GM10266 (cell line): ENCODE measurements around the gene GATA2.

Source experiments
- DNase-seq: peaks from one replicate; pipeline ENCODE4 v3.0.0; 2012; ENCODE audit errors: extremely low spot score
- TF ChIP-seq, protein P1 (sequence below): IDR thresholded peaks from 2 replicates; pipeline ENCODE4 v1.5.1; 2012; ENCODE audit warnings: mild to moderate bottlenecking, low read depth; ENCODE audit not compliant: control insufficient read depth, insufficient read depth; ENCODE audit errors: missing control alignments

The GATA2 gene

DNA sequence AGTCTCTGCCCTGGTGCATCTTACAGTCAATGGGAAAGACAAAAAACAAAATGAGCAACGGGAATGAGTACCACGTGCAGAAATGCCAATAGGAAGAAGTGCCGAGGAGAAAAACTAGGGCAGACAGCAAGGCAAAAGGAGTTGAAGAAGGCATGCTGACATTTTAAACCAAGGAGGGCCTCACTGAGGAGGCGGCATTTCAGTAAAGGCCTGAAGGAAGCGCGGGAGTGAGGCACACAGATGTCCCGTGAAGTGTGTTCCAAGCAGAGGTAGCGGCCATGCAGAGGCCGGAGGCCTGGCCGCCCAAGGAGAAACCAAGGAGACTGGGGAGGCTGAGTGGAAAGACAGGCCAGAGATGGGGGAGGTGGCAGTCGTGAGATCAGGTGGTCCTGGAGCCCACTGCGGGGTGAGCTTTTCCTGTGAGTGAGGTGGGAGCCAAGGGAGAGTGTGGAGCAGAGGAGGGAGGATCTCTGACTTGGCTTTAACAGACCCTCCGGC lies 61.1 kb downstream of the GATA2 start:
- TF ChIP-seq, protein P1, sequence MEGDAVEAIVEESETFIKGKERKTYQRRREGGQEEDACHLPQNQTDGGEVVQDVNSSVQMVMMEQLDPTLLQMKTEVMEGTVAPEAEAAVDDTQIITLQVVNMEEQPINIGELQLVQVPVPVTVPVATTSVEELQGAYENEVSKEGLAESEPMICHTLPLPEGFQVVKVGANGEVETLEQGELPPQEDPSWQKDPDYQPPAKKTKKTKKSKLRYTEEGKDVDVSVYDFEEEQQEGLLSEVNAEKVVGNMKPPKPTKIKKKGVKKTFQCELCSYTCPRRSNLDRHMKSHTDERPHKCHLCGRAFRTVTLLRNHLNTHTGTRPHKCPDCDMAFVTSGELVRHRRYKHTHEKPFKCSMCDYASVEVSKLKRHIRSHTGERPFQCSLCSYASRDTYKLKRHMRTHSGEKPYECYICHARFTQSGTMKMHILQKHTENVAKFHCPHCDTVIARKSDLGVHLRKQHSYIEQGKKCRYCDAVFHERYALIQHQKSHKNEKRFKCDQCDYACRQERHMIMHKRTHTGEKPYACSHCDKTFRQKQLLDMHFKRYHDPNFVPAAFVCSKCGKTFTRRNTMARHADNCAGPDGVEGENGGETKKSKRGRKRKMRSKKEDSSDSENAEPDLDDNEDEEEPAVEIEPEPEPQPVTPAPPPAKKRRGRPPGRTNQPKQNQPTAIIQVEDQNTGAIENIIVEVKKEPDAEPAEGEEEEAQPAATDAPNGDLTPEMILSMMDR: no peak
- no peak for DNase-seq

DNA sequence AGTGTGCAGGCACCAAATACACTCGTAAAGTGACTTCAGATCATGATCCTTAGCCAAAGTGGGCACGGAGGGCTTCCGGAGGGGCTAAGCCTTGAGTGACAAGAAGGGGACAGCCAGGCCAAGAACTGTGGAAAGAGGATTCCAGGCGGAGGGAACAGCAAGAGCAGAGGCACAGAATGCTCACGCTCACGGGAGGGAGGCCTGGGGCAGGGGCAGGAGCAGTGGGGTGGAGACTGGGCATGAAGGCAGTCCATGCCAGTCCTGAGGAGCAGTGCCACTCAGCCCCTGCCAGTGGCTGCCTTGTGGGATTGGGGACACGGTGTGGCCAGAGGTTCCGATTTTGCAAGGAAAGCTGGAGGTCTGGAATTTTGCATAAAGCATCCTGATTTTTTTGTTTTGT lies 62.3 kb downstream of the GATA2 start:
- DNase-seq: no peak
- TF ChIP-seq, protein P1: no peak

DNA sequence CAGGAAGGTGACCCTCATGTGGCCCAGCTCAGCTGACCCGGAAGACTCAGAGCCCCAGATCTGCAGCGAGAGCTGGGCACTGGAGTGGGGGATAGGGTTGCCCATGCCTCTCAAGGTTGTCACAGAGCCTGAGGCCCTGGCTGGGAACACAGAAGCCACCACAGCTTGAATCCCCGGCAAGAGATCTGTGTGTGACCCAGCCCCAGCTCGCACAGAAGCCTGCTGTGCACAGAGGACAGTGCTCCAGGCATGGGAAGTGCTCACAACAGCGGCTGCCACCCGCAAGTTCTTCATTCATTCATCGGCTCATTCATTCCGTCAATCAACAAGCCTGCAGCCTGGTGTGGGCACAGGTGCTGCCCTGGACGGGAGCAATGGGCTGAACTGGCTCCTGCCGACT lies 62.7 kb downstream of the GATA2 start:
- TF ChIP-seq, protein P1: no peak
- DNase-seq: no peak

DNA sequence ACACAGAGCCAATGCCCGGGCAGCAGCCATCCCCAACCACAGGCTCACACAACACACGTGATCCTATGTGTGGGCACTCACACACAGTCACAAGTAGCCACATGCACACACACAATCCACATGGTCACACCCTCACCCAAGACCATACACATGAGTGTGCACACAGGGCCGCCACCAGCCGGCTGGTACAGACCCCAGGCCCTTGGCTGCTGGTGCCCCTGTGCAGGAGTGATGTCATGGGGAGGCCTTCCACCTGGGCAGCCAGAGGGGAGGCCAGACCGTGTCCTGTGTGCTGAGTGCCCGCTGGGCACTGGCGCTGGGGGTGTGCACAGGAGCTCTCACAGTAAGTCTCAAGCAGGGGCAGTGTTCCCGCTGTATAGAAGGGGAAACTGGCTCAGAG lies 63.2 kb downstream of the GATA2 start:
- TF ChIP-seq, protein P1: no peak
- DNase-seq: no peak
